Activated CD4-positive, alpha-beta T cell treated with anti-CD3 and anti-CD28 coated beads for 1 hour (primary cell): ENCODE data around the gene TRIP10.

ENCODE experiments used
- DNase-seq: peaks from one replicate; pipeline ENCODE4 v3.0.0-alpha.2; 2020

The TRIP10 gene

GRCh38 chr19:6712231-6712630, 27.2 kb upstream of the TRIP10 start:
- no peak for DNase-seq

GRCh38 chr19:6712692-6713670, 26.5 kb upstream of the TRIP10 start:
- DNase-seq, result no peak

- DNase-seq, result no peak
Measured at GRCh38 chr19:6713773-6714692, 25.4 kb upstream of the TRIP10 start.

- DNase-seq, result no peak
Measured at GRCh38 chr19:6714749-6715555, 24.5 kb upstream of the TRIP10 start.

- DNase-seq, result no peak
Measured at GRCh38 chr19:6716610-6716970, 22.9 kb upstream of the TRIP10 start.

GRCh38 chr19:6717036-6717435, 22.4 kb upstream of the TRIP10 start:
- DNase-seq, result no peak

GRCh38 chr19:6717441-6717971, 22.0 kb upstream of the TRIP10 start:
- DNase-seq, result no peak

- no peak for DNase-seq
Measured at GRCh38 chr19:6718111-6718740, 21.3 kb upstream of the TRIP10 start.

- DNase-seq, result no peak
Measured at GRCh38 chr19:6718741-6719539, 20.5 kb upstream of the TRIP10 start.

- DNase-seq, result no peak
Measured at GRCh38 chr19:6719540-6719861, 20.0 kb upstream of the TRIP10 start.

GRCh38 chr19:6719992-6720368, 19.5 kb upstream of the TRIP10 start:
- no peak for DNase-seq

GRCh38 chr19:6720369-6721137, 18.9 kb upstream of the TRIP10 start, which contains the start of gene C3:
Gene C3 (minus strand): TSS chr19:6720650. CDS start chr19:6720589, 61 bp downstream.
- no peak for DNase-seq

- no peak for DNase-seq
Measured at GRCh38 chr19:6721138-6721474, 18.4 kb upstream of the TRIP10 start.

GRCh38 chr19:6721773-6722172, 17.7 kb upstream of the TRIP10 start:
- no peak for DNase-seq

- DNase-seq, result no peak
Measured at GRCh38 chr19:6723108-6723618, 16.3 kb upstream of the TRIP10 start.

- DNase-seq, result no peak
Measured at GRCh38 chr19:6723738-6724137, 15.7 kb upstream of the TRIP10 start.

GRCh38 chr19:6724631-6725492, 14.6 kb upstream of the TRIP10 start:
- DNase-seq, result no peak

GRCh38 chr19:6725513-6726231, 13.8 kb upstream of the TRIP10 start:
- DNase-seq, result no peak

GRCh38 chr19:6728346-6728745, 11.1 kb upstream of the TRIP10 start:
- no peak for DNase-seq
